ENCODE data around the gene PLXNA4. TPM values are rescaled to one million over a fixed set of nuclear protein-coding genes. Genes with fewer than 3 reads are reported as not detected.

PLXNA4 gene
- total RNA-seq, 1 experiment from 2014 or later, result 0.11 TPM

DNA sequence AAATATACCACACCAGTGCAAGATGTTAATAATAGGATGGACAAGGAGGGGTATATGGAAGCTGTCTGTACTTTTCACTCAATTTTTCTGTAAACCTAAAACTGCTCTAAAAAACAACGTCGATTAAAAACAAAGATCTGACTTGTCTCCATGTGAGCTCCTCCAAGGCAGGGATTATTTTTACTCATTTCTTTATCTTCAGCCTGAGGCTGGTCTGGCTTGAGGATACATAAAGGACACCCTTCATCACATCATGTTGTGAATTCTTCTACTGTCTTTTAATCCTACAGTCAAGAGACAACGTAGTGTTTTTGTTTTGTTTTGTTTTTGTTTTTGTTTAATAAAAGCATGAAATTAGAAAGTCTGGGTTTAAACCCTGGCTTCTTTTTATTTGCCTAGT, 486.9 kb downstream of the PLXNA4 start:
- CTCF ChIA-PET, result no interaction called here
- no TSS peak for BruUV-seq (replicated peaks)
- intact Hi-C loops (cut with micrococcal nuclease; ENCODE audit: unreplicated experiment), result no loop called here
- Histone ChIP-seq H3K4me3 (ENCODE audit: low read depth, low read length, poor library complexity, severe bottlenecking) (no peak overlapping the region), H3K27me3 (replicated peaks; ENCODE audit: insufficient read depth, low read depth, low read length, poor library complexity) (peaks cover 3% of the 10 kb centered on the region), H3K36me3 (ENCODE audit: insufficient read depth, low read length, poor library complexity, severe bottlenecking) (no peaks in the 10 kb centered on the region), H3K4me1 (ENCODE audit: insufficient read depth, low read length, poor library complexity, severe bottlenecking) (no peaks in the 10 kb centered on the region), H3K27ac (ENCODE audit: low read depth, low read length, poor library complexity, severe bottlenecking) (no peak overlapping the region), H3K9me3 (ENCODE audit: low read depth, low read length, poor library complexity, severe bottlenecking) (no peaks in the 10 kb centered on the region)
- no peak for TF ChIP-seq EZH2 (IDR thresholded peaks at IDR 0.05; ENCODE audit: borderline replicate concordance, low read depth, low read length, poor library complexity, severe bottlenecking)
- TF ChIP-seq, protein P1, sequence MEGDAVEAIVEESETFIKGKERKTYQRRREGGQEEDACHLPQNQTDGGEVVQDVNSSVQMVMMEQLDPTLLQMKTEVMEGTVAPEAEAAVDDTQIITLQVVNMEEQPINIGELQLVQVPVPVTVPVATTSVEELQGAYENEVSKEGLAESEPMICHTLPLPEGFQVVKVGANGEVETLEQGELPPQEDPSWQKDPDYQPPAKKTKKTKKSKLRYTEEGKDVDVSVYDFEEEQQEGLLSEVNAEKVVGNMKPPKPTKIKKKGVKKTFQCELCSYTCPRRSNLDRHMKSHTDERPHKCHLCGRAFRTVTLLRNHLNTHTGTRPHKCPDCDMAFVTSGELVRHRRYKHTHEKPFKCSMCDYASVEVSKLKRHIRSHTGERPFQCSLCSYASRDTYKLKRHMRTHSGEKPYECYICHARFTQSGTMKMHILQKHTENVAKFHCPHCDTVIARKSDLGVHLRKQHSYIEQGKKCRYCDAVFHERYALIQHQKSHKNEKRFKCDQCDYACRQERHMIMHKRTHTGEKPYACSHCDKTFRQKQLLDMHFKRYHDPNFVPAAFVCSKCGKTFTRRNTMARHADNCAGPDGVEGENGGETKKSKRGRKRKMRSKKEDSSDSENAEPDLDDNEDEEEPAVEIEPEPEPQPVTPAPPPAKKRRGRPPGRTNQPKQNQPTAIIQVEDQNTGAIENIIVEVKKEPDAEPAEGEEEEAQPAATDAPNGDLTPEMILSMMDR (conservative IDR thresholded peaks at IDR 0.05; ENCODE audit: low read depth, low read length), result no peak
- POLR2A ChIA-PET (ENCODE audit: low non-redundant PET), result no interaction called here
- no peak for DNase-seq (ENCODE audit: low spot score)

- no TSS peak for BruUV-seq (replicated peaks)
- no peak for TF ChIP-seq EZH2 (IDR thresholded peaks at IDR 0.05; ENCODE audit: borderline replicate concordance, low read depth, low read length, poor library complexity, severe bottlenecking)
- TF ChIP-seq, protein P1 (conservative IDR thresholded peaks at IDR 0.05; ENCODE audit: low read depth, low read length), result no peak
- Histone ChIP-seq H3K36me3 (ENCODE audit: insufficient read depth, low read length, poor library complexity, severe bottlenecking) (no peaks in the 10 kb centered on the region), H3K27ac (ENCODE audit: low read depth, low read length, poor library complexity, severe bottlenecking) (no peak overlapping the region), H3K9me3 (ENCODE audit: low read depth, low read length, poor library complexity, severe bottlenecking) (no peaks in the 10 kb centered on the region), H3K4me1 (ENCODE audit: insufficient read depth, low read length, poor library complexity, severe bottlenecking) (no peaks in the 10 kb centered on the region), H3K27me3 (replicated peaks; ENCODE audit: insufficient read depth, low read depth, low read length, poor library complexity) (peaks cover 3% of the 10 kb centered on the region), H3K4me3 (ENCODE audit: low read depth, low read length, poor library complexity, severe bottlenecking) (no peak overlapping the region)
- intact Hi-C loops (cut with micrococcal nuclease; ENCODE audit: unreplicated experiment), result no loop called here
- ChIA-PET CTCF (no interaction called here), POLR2A (ENCODE audit: low non-redundant PET) (no interaction called here)
- DNase-seq (ENCODE audit: low spot score), result no peak
Observed at GRCh38 chr7:132087421-132087820, 488.8 kb downstream of the PLXNA4 start.

GRCh38 chr7:132084776-132085388, 491.4 kb downstream of the PLXNA4 start:
- H3K36me3 ChIP-seq (ENCODE audit: insufficient read depth, low read length, poor library complexity, severe bottlenecking), result no peaks in the 10 kb centered on the region
- H3K27ac ChIP-seq (ENCODE audit: low read depth, low read length, poor library complexity, severe bottlenecking), result no peak overlapping the region
- no peak overlapping the region for H3K4me3 ChIP-seq (ENCODE audit: low read depth, low read length, poor library complexity, severe bottlenecking)
- no peak for TF ChIP-seq EZH2 (IDR thresholded peaks at IDR 0.05; ENCODE audit: borderline replicate concordance, low read depth, low read length, poor library complexity, severe bottlenecking)
- TF ChIP-seq, protein P1 (conservative IDR thresholded peaks at IDR 0.05; ENCODE audit: low read depth, low read length), result no peak
- no peaks in the 10 kb centered on the region for H3K9me3 ChIP-seq (ENCODE audit: low read depth, low read length, poor library complexity, severe bottlenecking)
- H3K27me3 ChIP-seq (replicated peaks; ENCODE audit: insufficient read depth, low read depth, low read length, poor library complexity), result peaks cover 3% of the 10 kb centered on the region
- no peaks in the 10 kb centered on the region for H3K4me1 ChIP-seq (ENCODE audit: insufficient read depth, low read length, poor library complexity, severe bottlenecking)
- intact Hi-C loops (cut with micrococcal nuclease; ENCODE audit: unreplicated experiment), result no loop called here
- no TSS peak for BruUV-seq (replicated peaks)
- peak; percentile 27 for DNase-seq (ENCODE audit: low spot score)
- CTCF ChIA-PET, result no interaction called here
- POLR2A ChIA-PET (ENCODE audit: low non-redundant PET), result no interaction called here

Data from A673 (cell line).